Ovary (tissue), 3 donors: ENCODE results near the gene CMTM3.

Experiments
- EP300 ChIP-seq: sonication (generic); formaldehyde crosslinking; IDR thresholded peaks from one replicate; pipeline ENCODE4 v1.6.1; 2017; ENCODE audit warnings: antibody characterized with exemption
- POLR2A ChIP-seq: fragments of 450-650 bp; IDR thresholded peaks from one replicate; pipeline ENCODE4 v1.6.1; 2017; ENCODE audit warnings: antibody characterized with exemption, mild to moderate bottlenecking, moderate library complexity
- TF ChIP-seq, protein P1 (sequence below), 3 donors: fragments of 450-650 bp in 2 of 3; fragments of 200-600 bp in 1 of 3; IDR thresholded peaks; one replicate each; pipeline versions ENCODE4 v1.5.1 to v1.8.0; 2016 to 2022; ENCODE audit warnings: antibody characterized with exemption in 3 of 3, mild to moderate bottlenecking in 1 of 3
- donor health status: DM: no; HTN: no; CAD: no.

DNA sequence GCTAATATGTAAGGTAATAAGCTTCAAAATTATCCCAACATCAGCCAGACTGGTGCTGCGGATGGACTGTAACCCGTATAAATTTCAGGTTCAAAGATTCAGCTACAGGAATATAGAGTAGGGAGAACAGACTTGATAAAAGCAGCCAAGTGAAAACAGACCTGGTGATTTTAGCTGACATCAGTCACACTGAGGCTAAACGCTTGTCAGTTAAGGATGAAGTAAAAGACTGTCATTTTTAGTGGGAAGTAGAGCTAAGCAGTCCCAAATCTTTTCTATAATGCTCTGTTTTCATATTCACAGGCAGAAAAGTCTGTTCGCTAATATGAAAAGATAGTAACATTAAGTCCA is 56.7 kb downstream of the CMTM3 start:
- no peak for TF ChIP-seq POLR2A
- TF ChIP-seq, protein P1, sequence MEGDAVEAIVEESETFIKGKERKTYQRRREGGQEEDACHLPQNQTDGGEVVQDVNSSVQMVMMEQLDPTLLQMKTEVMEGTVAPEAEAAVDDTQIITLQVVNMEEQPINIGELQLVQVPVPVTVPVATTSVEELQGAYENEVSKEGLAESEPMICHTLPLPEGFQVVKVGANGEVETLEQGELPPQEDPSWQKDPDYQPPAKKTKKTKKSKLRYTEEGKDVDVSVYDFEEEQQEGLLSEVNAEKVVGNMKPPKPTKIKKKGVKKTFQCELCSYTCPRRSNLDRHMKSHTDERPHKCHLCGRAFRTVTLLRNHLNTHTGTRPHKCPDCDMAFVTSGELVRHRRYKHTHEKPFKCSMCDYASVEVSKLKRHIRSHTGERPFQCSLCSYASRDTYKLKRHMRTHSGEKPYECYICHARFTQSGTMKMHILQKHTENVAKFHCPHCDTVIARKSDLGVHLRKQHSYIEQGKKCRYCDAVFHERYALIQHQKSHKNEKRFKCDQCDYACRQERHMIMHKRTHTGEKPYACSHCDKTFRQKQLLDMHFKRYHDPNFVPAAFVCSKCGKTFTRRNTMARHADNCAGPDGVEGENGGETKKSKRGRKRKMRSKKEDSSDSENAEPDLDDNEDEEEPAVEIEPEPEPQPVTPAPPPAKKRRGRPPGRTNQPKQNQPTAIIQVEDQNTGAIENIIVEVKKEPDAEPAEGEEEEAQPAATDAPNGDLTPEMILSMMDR (IDR thresholded peaks at IDR 0.05) = no peak
- no peak for TF ChIP-seq EP300
